ENCODE measurements around the gene SOS2.
"Not testable (repeated sequence)": the region's sequence is repeated elsewhere in the genome, so short reads cannot be mapped to it uniquely, and the experiment has no call there.

SOS2 gene

DNA sequence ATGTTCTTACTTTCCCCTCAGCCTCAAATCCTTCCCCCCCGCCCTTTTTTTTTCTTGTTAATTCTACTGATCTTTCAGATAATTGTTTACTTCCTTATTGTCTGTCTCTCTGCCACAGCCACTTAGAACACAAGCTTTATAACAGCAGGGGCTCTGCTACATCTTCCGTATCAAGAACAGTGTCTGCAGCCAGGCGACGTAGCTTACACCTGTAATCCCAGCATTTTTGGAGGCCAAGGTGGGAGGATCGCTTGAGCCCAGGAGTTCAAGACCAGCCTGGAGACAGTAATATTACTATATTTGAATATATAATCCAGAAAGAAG lies 5.4 kb downstream of the SOS2 start:
- no peak for DNase-seq (ENCODE audit: low read depth in 2 of 2)

DNA sequence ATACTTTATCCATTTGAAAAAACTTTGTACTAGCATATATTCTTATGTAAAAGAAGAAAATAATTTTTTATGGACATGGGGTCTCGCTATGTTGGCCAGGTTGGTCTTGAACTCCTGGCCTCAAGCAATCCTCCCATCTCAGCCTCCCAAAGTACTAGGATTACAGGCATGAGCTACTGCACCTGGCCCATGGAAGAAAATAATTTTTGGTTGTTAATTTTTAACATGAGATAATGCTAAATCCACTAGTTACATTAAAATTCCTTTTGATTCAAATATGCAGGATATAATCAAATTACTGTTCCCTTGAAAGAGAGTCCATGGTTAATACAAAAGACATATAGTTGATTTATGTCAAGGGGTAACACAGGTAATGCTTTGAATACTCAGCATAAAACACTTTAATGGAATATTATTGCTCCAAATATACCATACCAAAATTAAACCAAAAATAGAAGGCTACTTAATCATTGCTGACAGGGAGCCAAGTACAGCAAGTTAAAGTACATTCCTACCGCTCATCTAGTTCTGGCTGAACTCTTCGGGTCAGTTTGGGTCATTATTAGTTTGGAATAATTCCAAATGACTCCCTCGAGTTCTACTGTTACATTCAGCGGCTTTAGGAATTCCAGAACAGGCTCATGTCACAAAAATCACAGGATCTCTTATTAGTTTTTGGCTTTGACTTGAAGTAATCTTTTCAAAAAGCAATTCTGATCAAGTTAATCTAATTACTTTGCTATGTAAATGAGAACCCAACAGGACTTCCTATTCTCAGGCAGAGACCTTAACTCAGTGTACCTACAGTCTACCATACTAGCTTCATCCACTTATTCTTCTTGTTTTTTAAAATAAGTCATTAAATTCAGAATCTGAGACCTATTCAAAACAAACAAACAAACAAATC lies 6.1 kb downstream of the SOS2 start:
- DNase-seq (ENCODE audit: low read depth in 2 of 2) = no peak

DNA sequence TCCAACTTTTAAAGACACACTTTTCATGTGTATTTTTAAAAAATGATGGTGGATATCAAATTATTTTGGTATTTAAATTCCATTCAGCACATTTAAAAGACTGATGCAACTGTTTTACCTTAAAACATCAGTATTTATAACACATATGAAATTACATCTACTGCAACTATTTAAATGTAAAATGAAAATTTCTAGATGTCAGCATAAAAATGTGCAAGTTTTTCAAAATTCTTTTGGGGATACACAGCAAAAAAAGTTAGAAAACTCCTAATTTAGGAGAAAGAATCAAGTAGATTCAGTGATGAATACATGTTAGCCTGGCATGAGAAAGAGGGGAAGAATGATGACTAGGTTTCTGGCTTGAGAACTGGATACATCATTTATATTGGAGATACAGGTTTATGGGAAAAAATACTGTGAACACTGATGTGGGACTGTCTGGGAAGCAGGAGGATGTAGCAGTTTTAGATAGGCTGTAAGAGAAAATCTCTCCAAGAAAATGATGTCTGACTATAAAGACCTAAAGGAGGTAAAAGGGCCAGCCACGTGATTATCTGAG lies 9.2 kb downstream of the SOS2 start:
- DNase-seq (ENCODE audit: low read depth in 2 of 2) = no peak

DNA sequence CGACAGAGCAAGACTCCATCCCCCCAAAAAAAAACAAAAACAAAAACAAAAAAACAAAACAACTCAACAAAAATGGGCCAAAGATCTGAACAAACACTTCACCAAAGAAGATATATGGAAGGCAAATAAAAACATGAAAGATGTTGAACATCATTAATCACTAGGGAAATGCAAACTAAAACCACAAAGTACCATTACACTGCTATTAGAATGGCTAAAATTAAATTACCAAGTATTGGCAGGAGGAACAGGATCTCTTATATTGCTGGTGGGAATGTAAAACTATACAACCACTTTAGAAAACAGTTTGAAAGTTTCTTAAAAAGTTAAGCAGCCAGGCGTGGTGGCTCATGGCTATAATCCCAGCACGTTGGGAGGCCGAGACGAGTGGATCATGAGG lies 12.9 kb downstream of the SOS2 start:
- DNase-seq (ENCODE audit: low read depth in 2 of 2) = no peak

DNA sequence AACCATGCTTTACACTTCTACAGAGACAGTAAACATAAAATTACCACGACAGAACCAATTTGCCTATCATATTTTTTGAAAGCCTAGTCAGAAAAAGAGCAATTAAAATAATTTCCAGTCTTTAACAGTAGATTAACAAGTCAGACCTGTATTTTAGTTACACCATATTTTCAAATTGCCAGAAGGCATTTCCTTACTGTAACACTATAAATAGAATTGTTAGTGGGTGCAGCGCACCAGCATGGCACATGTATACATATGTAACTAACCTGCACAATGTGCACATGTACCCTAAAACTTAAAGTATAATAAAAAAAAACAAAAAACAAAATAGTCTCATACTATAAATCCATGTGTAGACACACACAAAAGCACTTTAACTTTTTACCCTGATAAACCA lies 16.0 kb downstream of the SOS2 start:
- DNase-seq (ENCODE audit: low read depth in 2 of 2) = no peak

DNA sequence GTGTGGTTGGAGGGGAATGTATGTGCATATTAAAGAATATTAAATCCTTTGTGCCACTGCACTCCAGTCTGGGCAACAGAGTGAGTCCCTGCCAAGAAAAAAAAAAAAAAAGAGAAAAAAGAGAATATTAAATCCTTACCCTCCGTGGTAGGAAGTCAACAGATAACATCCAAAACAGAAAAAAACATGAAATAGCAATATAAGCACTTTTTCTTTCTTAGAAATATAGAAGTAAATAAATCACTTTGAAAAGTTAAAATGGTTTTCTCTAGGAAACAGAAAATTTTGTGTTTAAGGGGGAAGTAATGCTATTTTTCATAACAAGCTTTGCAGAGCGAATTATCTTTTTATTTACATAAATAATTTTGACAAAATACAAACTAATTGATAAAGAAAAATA lies 17.6 kb downstream of the SOS2 start:
- DNase-seq (ENCODE audit: low read depth in 2 of 2) = no peak

DNA sequence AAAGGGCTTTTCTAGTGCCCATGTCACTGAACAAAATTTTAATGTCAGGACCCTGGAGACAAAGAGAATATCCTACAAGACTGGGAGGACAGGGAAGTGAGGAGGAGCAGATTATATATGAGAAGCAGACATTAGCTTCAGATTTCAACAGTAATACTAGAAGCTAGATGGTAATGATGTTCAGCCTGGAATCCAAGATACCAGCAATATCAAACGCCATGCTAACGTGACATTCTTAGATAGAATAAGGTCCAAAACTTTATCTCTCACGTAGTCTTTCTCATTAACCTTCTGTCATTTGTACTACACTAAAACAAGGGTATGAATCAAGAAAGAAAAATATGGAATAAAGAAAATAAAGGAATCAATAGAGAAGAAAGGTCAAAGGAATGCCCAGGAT lies 18.7 kb downstream of the SOS2 start:
- no peak for DNase-seq (ENCODE audit: low read depth in 2 of 2)

DNA sequence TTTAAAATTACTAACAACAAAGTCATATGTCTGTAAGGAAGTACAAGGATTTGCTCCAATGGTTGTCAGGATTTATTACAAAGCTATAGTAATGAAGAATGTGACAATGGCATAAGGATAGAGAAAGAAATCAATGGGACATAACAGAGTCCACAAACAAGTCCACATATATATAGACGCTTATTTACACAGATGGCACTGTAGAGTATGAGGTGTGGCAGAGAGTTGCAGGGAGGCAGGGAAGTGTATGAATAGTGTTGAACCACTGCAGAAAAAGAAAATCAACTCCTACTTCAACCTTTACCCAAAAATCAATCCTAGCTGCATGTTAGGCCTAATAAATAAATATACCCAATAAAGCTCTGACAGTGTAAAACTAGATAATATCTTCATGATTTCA lies 21.3 kb downstream of the SOS2 start:
- no peak for DNase-seq (ENCODE audit: low read depth in 2 of 2)

DNA sequence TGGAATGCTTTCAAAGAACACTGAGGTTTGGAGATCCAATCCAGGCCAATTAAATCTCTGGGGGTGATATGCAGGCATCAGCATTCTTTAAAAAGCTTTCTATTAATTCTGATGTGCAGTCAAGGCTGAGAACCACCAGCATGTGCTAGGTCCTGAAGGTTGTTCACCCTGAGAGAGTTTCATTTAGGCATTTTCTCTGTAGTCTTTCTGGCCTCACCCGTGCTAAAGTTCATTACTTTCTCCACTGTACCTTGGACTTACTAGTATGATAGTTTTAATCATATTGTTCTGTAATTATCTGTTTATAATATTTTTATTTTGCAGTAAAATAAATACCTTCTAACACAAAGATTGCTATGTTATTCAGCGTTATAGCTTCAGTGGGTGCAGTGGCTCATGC lies 32.9 kb downstream of the SOS2 start:
- no peak for DNase-seq (ENCODE audit: low read depth in 2 of 2)

DNA sequence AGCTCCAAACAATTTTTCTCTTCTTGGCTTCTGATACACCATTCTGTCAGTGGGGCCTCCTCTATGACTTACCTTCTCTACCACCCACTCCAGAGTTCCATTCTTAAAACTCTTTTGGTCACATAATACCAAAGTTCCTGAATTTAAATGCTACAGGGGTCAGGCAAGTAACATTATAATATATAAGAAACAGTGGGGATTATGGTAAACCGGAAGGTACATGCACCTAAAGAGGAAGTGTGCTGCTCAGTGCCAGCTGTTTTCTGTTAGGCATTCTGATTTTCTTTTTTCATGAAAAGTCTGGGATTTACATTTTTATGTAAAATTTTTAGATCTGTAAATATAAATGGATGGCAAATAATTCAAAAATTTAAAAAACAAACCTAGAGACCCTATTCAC lies 39.9 kb downstream of the SOS2 start:
- DNase-seq (ENCODE audit: low read depth in 2 of 2) = no peak

DNA sequence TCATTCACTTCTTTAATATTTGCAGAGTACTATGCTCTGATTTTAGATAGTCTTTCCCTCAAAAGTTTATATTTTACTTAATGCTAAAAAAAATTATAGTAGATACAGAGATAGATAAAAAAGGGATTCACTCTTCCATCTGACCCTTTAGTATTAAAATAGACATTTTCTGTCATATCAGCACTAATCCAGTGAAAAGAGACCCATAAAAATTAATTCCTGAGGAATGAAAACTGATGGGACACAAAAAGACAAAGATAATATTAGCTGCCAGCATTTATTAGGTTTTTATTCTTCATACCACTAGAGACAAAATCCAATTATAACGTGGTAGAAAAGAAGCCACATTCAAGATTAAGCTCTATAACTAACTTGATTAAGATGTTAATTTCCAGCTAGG lies 45.3 kb downstream of the SOS2 start:
- DNase-seq (ENCODE audit: low read depth in 2 of 2) = no peak

DNA sequence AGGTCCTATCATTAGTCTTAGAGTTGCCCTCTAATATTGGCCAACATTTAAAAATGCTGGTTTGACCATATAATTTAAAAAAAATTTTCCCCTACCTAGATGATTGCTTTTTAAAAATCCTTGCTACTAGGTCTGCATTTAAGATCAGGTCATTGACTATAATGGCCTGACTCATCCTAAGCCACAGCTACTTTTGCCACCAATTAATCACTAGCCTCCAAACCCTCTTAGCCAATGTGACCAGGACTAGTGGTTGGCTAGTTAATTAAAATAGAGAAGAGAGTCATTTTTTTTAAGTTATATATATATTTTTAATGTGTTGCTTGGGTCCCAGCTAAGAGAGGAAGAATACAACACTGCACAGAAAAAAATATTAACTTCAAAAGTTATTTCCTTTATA lies 57.5 kb downstream of the SOS2 start:
- DNase-seq (ENCODE audit: low read depth in 2 of 2) = no peak

DNA sequence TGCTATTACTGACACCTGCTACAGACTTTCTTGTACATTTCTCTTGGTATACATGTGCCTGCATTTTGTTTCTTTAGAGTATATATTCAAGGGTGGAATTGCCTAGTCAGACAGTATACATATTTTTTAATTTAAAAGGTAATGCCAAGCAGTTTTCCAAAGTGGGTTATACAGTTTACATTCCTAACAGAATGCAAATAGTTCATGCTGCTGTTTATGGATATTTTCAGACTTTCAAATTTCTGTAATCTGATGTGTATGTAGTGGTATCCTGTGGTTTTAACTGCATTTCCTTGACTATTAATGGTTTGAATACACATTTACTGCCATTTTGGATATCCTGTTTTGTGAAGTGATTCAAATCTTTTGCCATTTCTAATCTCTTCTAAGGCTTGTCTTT lies 59.5 kb downstream of the SOS2 start:
- no peak for DNase-seq (ENCODE audit: low read depth in 2 of 2)

DNA sequence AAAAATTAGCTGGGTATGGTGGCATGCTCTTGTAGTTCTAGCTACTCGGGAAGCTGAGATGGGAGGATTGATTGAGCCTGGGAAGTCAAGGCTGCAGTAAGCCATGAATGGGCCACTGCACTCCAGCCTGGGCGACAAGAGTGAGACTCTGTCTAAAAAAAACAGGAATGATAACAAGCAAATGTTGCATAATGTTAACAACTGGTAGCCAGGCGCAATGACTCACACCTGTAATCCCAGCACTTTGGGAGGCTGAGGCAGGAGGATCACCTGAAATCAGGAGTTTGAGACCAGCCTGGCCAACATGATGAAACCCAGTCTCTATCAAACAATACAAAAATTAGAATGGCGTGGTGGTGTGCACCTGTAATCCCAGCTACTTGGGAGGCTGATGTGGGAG lies 64.0 kb downstream of the SOS2 start:
- not testable (repeated sequence) for DNase-seq (ENCODE audit: low read depth in 2 of 2)

DNA sequence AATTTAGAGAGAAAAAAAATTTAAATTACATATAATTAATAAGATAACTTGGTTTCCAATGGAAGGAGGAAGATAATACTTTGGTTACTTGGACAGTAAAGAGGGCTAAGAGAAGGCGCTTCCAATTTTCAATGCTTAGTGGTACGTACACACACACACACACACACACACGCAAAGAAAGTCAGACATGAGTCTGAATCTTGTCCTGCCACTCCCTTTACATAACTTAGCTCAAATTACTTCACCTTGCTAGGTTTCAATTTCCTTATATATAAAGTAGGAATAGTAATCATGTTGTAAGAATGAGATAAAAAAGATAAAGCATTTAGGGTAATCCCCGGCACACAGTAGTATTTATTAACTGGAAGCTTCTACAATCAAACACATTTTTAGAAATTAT lies 75.3 kb downstream of the SOS2 start:
- no peak for DNase-seq (ENCODE audit: low read depth in 2 of 2)

DNA sequence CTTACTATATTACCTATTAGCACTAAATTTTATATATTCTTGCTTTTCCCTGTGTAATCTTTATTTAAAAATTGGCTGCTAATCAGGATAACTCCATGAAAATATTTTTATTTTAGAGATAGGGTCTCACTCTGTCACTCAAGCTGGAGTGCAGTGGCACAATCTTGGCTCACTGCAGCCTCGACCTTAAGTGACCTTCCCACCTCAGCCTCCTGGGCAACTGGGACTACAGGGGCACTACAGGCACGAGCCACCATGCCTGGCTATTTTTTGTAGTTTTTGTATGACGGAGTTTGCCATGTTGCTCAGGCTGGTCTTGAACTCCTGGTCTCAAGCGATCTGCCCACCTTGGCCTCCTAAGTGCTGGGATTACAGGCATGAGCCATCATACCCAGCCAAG lies 82.6 kb downstream of the SOS2 start:
- DNase-seq (ENCODE audit: low read depth in 2 of 2) = no peak

DNA sequence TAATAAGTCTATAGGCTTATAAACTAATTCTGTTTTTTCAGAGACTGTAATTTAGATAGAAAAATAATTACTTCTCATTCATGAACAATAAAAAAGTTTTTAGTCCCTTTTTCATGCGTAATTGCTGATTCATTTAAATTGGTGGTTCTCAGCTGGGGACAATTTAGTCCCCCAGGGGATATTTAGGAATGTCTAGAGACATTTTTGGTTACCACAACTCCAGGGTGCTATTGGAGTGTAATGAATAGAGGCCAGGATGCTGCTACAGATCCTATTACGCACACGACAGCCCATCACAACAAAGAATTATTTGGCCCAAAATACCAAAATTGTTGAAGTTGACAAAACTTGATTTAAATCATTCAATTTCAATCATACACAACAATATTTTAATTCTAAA lies 92.2 kb downstream of the SOS2 start:
- DNase-seq (ENCODE audit: low read depth in 2 of 2) = no peak

DNA sequence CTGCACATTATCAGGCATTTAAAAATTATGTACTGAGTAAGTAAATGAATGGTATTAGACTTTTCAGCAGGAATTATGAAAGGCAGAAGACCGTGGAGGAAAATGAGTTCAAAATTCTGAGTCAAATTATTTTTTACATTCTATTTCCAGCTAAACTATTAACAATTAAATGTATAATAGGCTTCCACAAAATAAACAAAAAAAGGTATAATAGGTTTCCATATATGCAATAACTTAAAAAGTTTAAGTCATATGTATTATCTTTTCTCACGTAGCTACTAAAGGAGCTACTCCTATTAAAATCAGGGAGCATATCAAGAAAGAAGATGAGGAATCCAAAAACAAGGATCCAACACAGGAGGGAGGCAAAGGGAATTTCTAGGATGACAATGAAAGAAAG lies 103.6 kb downstream of the SOS2 start:
- DNase-seq (ENCODE audit: low read depth in 2 of 2) = no peak

DNA sequence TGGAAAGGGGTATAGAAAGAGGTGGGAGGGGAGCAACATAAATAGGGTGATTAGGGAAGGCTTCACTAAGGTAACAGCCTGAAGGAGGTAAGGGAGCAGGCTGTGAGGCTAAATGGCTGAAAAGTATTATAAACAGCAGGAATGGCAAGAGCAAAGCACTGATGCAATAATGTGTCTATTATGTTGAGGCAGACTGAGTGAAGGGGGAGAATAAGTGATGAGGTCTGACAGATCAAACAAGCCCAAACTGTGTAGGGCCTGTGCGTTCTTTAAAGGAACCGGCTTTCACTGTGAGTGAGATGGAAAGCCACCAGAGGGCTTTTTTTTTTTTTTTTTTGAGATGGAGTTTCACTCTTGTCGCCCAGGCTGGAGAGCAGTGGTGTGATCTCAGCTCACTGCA lies 108.3 kb downstream of the SOS2 start:
- no peak for DNase-seq (ENCODE audit: low read depth in 2 of 2)

DNA sequence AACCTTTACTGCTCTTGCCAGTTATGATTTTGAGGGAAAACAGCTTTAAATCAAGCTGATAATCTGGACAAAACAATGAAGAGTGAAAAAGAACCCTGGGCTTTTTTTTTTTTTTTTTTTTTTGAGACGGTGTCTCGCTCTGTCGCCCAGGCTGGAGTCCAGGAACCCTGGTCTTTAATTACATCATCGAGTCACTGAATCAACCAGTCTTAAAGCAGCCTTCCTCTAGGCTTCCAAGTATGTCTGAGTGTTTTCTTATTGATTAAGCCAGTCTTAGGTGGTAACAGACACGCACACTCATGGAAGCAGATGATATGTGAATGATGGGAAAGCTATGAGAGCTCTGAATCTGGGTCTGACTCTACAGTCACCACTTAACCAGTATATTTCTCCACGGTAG lies 109.1 kb downstream of the SOS2 start:
- DNase-seq (ENCODE audit: low read depth in 2 of 2) = no peak

DNA sequence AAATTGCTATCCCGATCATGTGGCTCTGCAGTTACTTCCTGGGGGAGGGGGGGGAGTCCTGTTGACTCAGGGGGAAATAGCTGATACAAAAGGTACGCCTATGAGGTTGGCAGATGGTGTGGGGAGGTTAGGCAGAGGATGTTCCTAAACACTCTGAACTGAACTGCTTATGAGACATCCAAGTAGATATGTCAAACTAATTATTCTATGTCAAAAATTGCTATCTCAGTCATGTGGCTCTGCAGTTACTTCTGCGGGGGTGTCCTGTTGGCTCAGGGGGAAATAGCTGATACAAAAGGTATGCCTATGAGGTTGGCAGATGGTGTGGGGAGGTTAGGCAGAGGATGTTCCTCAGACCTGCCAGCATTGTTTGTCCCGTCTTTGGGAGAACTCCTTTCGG lies 109.9 kb downstream of the SOS2 start:
- DNase-seq (ENCODE audit: low read depth in 2 of 2) = no peak

DNA sequence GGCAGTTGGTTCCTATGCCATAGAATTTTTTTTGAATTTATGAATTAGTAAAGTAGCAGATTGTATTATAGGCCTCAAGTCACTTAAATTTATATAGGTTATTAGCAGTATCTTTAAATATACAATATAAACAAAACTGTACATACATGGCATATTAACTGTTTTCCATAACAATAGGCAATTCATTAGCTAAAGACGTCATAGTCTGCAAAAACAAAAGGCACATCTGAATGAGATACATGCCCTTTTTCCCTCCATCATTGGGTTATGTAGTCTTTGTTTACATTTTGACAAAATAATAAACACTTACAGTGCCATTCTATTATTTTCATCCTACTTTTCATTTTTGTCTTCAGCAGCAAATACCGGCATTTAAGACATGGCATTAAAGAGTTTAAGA lies 113.9 kb downstream of the SOS2 start:
- DNase-seq (ENCODE audit: low read depth in 2 of 2) = no peak

DNA sequence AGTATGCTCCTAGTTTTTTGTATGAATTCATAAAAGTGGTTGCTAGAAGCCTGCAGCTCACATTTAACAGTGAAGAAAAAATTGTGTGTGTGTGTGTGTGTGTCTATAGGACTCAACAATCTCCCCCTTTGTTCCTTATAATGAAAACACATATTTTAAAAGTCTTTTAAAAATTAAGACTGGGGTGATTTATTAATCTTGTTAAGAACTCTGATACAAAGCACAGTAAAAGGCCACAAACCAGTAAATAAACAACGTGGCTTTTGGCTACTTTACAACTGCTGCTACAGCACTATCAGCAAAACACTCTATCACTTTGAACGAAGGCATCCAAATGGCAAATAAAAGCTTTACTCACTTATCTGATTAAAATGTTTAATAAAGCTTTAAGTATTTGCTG lies 114.4 kb downstream of the SOS2 start:
- no peak for DNase-seq (ENCODE audit: low read depth in 2 of 2)

Data from stimulated activated CD8-positive, alpha-beta memory T cell treated with anti-CD3 and anti-CD28 coated beads, Interleukin-2, amount 100 ng/mL, for 1 hour (primary cell).